Measurements from ENCODE around the gene SYT11.

DNA sequence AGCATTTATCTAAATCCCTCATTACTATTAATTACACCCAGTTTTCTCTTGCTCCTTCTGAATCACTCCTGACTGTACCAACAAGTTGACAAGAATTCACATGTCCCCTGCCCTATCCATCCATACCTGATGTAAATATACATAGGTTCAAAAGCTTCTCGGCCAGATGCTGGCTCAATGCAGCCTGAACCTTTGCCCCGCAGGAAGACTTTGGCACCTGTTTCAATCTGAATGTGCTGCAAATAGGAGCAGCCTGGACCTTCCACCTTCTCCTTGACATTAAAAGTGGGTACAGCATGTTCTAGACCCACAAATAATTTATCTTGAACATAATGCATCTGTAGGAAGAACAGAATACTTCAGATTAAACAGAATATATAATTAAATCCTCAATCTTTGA is 66.1 kb downstream of the SYT11 start:
- TF ChIP-seq ZBTB7A (IDR thresholded peaks at IDR 0.05; ENCODE audit: low read depth) (no peak), CREB1 (IDR thresholded peaks at IDR 0.05; ENCODE audit: low read depth) (no peak), EP300 (IDR thresholded peaks at IDR 0.05; ENCODE audit: borderline replicate concordance) (no peak), TEAD4 (IDR thresholded peaks at IDR 0.05) (no peak)
- TF ChIP-seq, protein P1, sequence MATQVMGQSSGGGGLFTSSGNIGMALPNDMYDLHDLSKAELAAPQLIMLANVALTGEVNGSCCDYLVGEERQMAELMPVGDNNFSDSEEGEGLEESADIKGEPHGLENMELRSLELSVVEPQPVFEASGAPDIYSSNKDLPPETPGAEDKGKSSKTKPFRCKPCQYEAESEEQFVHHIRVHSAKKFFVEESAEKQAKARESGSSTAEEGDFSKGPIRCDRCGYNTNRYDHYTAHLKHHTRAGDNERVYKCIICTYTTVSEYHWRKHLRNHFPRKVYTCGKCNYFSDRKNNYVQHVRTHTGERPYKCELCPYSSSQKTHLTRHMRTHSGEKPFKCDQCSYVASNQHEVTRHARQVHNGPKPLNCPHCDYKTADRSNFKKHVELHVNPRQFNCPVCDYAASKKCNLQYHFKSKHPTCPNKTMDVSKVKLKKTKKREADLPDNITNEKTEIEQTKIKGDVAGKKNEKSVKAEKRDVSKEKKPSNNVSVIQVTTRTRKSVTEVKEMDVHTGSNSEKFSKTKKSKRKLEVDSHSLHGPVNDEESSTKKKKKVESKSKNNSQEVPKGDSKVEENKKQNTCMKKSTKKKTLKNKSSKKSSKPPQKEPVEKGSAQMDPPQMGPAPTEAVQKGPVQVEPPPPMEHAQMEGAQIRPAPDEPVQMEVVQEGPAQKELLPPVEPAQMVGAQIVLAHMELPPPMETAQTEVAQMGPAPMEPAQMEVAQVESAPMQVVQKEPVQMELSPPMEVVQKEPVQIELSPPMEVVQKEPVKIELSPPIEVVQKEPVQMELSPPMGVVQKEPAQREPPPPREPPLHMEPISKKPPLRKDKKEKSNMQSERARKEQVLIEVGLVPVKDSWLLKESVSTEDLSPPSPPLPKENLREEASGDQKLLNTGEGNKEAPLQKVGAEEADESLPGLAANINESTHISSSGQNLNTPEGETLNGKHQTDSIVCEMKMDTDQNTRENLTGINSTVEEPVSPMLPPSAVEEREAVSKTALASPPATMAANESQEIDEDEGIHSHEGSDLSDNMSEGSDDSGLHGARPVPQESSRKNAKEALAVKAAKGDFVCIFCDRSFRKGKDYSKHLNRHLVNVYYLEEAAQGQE (IDR thresholded peaks at IDR 0.05; ENCODE audit: low read depth) = no peak
